ENCODE measurements around the gene DBNL.

DBNL gene

DNA sequence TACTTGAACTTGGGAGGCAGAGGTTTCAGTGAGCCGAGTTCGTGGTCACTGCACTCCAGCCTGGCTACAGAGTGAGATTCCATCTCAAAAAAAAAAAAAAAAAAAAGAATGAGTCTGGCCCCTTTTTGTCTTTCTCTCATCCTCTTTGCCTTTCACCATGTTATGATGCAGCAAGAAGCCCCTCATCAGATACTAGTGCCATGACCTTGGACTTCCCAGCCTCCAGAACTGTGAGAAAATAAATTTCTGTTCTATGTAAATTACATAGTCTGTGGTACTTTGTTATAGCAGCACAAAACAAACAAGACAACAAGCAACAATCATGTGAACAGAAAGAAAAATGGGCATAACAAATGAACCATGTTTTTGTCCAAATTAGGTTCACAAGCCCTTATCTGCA is 2.3 kb upstream of the DBNL start:
- DNase-seq (ENCODE audit: low read depth in 1 of 2, low spot score in 1 of 2) = no peak

DNA sequence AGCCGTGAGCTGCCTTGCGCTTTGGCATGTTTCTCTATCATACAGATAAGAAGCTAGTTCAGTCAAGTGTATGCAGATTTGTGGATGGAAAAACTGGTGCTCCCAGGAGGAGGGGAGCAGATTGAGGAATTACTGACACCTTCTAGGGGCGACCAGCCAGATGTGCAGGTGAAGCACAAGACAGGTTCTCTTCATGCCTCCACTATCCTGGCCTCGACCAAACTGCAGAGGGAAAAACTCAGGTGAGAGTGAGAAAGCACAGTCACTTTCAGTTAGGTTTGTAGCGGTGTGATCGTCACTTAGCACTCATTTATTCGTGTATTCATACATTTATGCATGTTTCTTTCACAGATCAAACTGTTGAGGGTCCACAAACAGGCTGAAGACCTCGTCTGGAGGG is 600 bp upstream of the DBNL start:
- no peak for DNase-seq (ENCODE audit: low read depth in 1 of 2, low spot score in 1 of 2)

DNA sequence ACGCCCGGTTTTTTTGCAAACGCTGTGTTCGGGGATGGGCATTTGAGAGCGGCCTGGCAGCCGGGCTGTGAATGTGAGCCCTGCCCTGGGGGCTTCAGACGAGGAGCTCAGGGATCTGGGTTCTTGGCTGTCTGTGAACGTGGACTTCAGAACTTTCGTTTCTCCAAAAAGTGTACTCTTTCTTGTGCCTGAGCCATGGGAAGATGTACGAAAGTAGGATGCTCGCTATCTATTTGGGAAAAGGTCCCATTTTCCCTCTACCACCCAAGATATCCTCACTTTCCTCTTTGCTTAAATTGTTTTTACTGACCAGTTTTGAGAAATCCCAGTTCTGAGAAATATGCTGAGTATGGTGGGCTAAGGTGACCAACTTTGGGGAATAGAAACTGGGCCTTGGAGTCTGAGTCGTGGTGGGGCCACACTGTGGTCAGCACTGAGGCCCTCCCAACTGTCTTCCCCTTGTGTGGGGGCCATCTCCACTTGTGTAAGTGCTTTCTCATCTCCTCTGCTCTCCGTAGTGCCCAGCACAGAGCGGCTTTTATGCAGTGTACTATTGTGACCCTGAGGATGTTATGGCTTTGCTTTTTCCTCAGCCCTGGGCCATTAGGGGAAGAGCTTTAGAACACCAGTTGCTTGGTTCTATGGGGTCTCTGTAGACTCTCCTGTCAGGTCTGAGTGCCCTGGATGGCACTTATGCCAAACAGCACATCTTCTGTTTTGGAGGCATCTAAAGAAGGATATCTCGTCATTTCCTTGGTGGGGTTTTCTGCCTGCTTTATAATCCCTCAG is 918 bp downstream of the DBNL start:
- DNase-seq (ENCODE audit: low read depth in 1 of 2, low spot score in 1 of 2) = no peak

DNA sequence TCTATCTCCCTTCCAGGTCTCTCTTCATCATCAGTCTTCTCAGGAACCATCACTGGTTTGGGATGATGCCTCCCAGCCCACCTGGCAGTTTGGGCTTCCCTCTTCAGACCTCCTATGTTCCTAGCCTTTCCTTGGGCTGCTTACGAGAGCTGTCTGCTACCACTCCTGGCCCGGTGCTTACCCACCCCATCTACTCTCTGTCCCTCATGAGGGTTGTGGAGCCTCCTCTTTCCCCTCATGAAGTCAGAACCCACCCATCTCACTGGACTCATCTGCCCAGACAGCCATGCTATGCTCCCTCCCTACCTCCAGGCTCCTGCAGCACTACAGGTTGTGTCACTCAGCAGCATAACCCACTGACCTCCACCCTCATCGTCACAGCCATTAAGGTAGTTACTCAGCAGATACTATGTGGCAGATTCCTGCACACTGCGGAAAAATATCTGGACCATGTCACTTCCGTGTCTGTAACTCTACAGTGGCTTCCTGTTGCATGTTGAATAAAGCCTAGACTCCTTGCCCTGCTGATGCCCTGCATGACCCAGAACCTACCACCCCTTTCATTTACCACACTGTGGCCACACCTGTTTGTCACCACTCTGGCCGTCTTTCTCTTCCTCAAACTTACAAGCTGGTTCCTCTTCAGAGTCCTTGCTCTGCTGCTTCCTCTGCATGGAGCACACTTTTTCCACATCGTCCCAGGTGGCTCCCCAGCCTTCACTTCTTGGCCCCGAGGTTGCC is 2.0 kb downstream of the DBNL start:
- no peak for DNase-seq (ENCODE audit: low read depth in 1 of 2, low spot score in 1 of 2)

DNA sequence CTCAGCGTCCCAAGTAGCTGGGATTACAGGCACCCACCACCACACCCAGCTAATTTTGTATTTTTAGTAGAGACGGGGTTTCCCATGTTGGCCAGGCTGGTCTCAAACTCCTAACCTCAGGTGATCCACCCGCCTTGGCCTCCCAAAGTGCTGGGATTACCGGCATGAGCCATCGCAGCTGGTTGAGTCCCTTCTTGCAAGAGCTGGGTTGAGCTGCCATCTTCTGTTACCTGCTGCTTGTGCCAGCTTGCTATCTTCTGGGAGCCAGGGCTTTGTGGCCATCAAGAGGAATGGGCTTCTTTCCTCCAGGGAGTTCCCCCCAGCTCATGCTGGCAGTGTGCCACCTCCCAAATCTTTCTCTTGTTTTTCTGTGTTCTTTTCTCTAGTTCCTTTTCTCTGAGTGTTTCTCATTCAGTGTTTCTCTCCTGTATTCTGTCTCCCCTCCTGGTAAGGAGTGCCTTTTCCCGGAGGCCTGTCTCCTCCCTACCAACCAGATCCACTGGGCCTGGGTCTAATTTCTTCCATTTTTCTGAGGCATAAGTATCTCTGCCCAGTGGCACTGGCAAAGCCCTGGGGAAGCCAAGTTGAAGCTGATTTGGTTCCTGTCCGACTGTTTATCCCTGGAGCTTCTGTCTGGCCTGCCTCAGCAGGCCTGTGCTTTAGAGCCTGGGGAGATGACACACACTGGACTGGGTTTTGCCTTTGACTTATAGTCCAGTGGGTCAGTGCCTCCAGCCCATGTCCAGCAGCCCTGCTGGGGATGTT is 3.7 kb downstream of the DBNL start:
- DNase-seq (ENCODE audit: low read depth in 1 of 2, low spot score in 1 of 2) = no peak

DNA sequence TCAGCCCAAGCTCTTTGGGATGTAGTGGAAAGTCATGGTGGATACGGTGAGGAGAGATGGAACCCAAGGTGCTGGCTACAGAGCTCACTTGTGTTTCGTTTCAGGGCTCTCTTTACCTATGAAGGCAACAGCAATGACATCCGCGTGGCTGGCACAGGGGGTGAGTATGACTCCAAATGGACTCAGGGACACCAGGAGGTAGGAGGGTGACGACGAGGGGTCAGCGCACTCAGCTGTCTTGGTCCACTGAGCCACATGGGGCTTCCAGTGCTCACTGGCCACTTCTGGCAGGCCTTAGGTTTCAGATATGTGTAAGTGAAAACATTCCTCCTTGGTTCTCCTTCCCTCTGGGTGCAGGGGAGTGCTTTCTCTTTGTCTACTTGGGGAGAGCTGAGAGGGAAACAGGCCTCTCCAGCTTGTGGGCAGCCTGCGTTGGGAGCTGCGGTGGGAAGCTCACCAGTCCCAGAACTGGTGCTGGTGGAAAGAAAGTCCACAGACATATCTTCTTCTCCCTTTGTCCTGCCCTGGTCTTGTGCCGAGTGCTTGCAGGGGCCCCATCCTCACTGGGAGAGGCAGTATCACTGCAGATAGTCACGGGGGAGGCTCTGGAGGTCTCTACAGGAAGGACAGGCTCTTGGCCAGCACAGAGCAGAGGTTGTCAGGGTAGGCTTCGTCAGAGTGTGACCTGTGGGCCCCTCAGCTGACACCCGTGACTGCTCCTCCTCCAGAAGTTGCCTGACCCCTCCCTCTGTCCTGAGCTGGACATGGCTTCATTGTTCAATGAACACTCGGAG is 5.8 kb downstream of the DBNL start:
- no peak for DNase-seq (ENCODE audit: low read depth in 1 of 2, low spot score in 1 of 2)

DNA sequence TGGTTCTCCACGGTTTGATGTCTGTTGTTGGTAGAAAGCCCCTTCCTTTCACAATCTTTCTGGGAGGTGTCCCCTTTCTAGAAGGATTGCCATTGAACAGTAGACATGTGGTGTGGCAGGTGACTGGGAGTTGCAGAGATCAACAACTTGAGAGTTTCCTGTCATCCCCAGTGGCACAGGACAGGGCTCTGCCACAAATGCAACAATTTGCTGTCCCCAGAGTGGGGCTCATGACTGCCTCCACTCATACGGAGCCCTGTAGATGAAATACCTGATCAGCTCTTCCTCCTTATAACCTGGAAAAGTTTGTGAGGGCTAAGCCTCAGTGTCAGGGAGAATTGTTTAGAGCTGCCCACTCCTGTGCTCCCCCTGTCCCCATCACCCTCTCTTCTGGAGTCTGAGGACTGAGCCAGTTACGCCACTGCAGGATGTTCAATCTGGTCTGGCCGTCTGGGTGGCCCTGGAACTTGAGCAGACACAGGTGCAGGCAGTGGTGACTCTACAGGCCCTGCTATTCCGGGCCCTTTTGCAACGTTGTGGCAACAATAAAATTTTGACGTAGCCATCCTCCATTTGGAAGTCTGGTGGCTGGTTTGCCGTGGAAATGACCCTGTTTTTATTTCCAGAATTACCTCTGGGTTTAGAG is 6.5 kb downstream of the DBNL start:
- no peak for DNase-seq (ENCODE audit: low read depth in 1 of 2, low spot score in 1 of 2)

DNA sequence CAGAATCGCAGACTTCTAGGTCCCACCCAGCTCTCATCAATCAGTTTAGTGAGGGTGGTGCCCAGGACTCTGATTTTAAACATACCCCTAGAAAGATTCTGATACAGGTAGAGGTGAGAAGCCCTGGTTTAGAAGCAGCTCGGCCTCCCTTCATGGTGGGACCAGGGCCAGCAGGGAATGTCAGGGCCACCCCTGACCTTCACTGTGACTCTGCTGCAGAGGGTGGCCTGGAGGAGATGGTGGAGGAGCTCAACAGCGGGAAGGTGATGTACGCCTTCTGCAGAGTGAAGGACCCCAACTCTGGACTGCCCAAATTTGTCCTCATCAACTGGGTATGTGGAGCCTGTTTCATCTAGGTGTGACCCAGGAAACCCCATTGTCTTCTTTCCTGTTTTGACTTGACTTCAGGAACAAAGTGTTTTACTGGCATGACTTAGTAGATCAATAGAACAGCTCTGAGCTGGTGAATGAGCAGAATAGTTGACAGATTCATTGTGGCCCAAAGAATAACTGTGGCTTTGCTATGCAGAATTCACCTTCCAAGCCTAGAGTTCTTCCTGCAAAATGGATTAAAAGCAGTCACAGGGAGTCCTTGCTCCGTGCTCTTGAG is 7.2 kb downstream of the DBNL start:
- DNase-seq (ENCODE audit: low read depth in 1 of 2, low spot score in 1 of 2) = no peak

DNA sequence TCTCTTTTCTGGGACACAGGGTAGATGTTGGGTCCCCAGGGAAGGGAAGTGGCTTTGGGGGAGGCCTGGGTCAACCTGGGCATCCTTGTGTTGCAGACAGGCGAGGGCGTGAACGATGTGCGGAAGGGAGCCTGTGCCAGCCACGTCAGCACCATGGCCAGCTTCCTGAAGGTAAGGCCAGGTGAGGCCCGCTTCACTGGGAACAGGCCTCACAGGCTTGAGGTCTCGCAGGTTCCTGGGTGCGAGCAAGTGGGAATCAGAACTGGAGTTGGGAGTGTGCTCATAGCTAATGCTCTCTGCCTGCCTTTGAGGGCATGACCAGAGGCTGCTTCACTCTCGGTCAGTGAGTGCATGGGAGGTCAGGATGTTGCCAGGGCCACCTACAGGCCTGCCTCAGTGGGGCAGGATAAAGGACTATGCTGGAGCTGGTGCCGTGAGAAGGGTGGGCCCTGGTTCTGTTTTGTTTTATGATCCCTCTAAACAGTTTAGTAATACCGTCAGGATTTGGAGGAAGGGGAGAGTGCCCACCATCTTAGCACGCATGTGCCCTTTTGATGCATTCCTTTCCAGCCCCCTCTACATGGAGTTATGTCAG is 8.4 kb downstream of the DBNL start:
- no peak for DNase-seq (ENCODE audit: low read depth in 1 of 2, low spot score in 1 of 2)

DNA sequence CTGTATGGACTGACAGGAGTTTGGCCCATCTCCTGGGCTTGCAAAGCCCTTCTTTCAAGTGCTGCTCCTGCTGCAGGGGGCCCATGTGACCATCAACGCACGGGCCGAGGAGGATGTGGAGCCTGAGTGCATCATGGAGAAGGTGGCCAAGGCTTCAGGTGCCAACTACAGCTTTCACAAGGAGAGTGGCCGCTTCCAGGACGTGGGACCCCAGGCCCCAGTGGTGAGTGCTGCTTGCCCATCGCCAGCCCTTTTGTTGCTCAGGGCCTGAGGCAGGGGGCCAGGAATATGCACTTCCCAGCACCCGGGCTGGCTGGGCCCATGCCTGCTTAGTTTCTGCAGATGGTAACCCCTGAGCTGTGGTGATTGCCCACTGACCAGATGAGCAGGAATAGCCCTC is 12.2 kb downstream of the DBNL start:
- DNase-seq (ENCODE audit: low read depth in 1 of 2, low spot score in 1 of 2) = no peak

DNA sequence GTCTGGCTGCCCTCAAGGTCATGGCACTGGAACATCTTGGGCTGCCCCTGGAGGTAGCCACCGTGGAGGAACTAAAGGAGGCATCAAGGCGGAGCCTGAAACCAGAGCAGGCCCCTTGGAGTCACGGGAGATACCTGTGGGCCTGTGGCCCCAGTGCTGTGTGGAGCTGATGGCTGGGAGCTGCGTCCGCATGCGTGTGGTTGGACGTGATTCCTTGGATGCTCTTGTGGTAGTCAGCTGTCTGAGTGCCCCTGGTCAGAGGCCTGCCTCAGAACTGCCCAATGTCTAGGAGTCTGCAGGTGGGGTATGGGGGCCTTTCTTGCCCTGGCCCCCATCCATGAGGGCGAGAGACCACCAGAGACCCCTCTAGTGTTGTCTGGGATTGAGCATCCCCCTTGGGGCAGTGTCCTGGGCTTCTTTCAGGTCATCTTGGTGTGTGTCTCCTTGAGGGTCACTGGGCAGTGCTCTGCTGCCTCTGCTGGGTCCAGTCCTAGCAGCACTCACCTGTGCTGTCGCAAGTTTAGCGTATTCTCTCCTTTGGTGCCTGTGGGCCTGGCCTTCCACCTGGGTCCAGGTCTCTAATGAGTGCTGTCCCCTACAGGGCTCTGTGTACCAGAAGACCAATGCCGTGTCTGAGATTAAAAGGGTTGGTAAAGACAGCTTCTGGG is 12.8 kb downstream of the DBNL start:
- no peak for DNase-seq (ENCODE audit: low read depth in 1 of 2, low spot score in 1 of 2)

DNA sequence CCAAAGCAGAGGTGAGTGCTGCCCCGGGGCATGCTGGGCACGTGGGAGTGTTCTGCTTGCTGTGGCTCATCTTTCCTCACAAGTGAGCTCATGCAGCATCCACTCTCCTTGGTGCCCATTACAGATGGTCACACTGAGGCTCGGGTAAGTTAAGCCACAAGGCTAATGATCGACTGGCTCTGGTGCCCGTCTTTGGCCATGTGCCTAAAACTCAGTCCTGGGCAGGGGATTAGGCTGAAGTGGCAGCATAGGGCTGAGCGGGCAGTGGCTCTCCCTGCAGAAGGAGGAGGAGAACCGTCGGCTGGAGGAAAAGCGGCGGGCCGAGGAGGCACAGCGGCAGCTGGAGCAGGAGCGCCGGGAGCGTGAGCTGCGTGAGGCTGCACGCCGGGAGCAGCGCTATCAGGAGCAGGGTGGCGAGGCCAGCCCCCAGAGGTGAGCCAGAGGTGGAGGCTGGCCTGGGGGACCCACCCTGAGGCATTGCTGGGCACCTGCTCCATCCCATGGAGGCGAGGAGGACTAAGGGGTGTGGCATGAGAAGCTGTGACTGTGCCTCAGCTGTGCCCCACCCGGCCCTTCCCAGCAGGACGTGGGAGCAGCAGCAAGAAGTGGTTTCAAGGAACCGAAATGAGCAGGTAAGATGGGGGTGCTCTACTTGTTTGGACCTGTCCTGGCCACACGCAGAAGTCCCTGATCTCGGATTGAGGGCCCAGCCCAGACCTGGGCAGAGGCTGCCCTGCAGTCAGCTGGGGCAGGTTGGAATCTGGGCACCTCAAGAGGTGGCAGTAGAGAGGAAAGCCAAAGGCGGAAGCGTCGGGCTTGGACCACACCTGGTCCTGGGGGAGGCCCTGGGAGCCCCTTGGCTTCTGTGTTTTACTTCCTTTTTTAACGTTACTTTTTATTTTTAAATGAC is 13.6 kb downstream of the DBNL start:
- no peak for DNase-seq (ENCODE audit: low read depth in 1 of 2, low spot score in 1 of 2)

DNA sequence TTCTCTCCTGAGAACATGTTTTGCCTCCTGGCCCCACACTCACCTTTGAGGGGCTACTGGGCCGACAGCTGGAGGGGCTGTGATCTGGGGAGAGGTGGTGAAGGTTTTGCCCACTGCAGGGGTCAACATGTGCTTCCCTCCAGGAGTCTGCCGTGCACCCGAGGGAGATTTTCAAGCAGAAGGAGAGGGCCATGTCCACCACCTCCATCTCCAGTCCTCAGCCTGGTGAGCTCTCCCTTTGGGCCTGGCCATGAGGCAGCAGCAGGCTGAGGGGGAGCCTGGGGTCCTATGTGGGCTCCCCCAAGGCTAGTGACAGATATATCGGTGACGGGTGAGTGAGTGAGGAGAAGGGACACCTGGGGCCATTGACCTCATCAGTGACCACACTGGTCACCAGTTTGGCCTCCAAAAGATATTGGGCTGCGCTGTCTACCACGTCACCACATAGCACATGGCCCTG is 14.3 kb downstream of the DBNL start:
- DNase-seq (ENCODE audit: low read depth in 1 of 2, low spot score in 1 of 2) = no peak

DNA sequence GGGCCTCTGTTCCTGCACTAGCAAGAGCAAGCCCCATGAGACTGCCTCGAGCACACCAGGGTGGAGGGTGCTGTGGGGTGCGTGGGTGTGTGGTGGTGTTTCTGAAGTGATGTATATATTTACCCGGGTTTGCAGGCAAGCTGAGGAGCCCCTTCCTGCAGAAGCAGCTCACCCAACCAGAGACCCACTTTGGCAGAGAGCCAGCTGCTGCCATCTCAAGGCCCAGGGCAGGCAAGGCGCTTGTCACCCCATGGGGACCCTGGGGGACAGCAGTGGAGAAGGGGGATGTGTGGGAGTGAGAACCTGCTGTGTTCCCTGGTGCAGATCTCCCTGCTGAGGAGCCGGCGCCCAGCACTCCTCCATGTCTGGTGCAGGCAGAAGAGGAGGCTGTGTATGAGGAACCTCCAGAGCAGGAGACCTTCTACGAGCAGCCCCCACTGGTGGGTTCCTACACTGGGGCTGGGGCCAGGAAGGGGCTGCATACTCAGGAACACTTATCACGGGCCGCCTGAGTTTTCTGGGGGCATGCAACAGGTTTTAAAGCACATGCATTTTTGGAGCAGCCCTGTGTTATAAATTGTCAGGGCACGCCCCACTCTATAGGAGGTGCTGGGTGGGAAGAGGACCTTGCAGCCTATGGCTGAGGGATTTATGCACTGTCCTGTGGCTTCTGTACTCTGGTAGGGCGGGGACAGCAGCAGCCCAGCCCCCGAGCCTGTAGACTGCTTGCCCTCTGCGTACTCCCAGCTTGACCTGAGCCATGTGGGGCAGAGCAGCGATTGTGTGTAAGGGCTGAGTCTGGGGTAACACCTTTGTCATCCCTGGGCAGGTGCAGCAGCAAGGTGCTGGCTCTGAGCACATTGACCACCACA is 15.0 kb downstream of the DBNL start:
- DNase-seq (ENCODE audit: low read depth in 1 of 2, low spot score in 1 of 2) = no peak

DNA sequence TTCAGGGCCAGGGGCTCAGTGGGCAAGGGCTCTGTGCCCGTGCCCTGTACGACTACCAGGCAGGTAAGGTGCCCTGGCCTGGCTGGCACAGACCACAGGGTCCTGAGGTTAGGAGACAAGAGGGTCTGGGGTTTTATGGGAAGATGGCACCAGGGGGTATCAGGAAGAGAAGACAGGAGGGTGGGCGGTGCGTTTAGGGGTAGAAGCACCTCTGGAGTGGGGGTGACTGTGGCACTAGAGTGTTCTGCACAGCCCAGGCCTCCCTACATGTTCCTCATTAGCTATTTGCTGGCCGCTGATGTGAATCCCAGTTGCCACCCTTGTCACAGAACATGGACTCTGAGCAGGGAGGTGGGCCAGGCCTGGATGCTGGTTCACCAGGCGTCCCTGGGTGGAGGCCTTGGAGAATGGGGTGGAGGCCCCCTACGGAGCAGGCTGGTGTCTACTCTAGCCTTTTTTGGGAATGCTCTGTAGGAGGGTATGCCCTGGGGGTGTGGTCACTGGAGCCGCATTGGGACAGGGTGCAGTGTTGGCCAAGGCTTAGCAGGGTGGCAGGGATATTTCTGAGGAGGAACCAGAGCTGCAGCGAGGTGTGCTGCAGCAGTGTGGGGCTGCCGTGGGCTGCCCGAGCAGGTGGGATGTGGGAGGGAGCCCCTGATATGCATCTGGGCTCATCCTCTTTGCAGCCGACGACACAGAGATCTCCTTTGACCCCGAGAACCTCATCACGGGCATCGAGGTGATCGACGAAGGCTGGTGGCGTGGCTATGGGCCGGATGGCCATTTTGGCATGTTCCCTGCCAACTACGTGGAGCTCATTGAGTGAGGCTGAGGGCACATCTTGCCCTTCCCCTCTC is 15.8 kb downstream of the DBNL start:
- no peak for DNase-seq (ENCODE audit: low read depth in 1 of 2, low spot score in 1 of 2)

DNA sequence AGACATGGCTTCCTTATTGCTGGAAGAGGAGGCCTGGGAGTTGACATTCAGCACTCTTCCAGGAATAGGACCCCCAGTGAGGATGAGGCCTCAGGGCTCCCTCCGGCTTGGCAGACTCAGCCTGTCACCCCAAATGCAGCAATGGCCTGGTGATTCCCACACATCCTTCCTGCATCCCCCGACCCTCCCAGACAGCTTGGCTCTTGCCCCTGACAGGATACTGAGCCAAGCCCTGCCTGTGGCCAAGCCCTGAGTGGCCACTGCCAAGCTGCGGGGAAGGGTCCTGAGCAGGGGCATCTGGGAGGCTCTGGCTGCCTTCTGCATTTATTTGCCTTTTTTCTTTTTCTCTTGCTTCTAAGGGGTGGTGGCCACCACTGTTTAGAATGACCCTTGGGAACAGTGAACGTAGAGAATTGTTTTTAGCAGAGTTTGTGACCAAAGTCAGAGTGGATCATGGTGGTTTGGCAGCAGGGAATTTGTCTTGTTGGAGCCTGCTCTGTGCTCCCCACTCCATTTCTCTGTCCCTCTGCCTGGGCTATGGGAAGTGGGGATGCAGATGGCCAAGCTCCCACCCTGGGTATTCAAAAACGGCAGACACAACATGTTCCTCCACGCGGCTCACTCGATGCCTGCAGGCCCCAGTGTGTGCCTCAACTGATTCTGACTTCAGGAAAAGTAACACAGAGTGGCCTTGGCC is 16.6 kb downstream of the DBNL start:
- DNase-seq (ENCODE audit: low read depth in 1 of 2, low spot score in 1 of 2) = no peak

Data from activated CD4-positive, alpha-beta T cell treated with anti-CD3 and anti-CD28 coated beads, Interleukin-2, amount 50 U/mL, for 24 hours (primary cell).